Measurements from ENCODE around the gene PAIP2B.

Gene PAIP2B

GRCh38 chr2:71150082-71150816 lies 76.7 kb downstream of the PAIP2B start:
- no peak for DNase-seq

- no peak for DNase-seq
Measured at GRCh38 chr2:71148506-71149063, 78.3 kb downstream of the PAIP2B start.

GRCh38 chr2:71143782-71144181 lies 83.1 kb downstream of the PAIP2B start:
- DNase-seq, result no peak

GRCh38 chr2:71136174-71136573 lies 90.7 kb downstream of the PAIP2B start:
- DNase-seq, result no peak

GRCh38 chr2:71133603-71134002 lies 93.3 kb downstream of the PAIP2B start:
- DNase-seq, result no peak

All from stimulated activated naive CD4-positive, alpha-beta T cell (primary cell).